DOHH2 (cell line): ENCODE measurements around the gene HIPK4.

Source experiments
- H3F3A ChIP-seq: fragments of 200-600 bp; sonication (generic), shearing (Covaris generic); 2 replicates; pipeline ENCODE4 v1.6.0; 2016; ENCODE audit warnings: antibody characterized with exemption, mild to moderate bottlenecking; ENCODE audit not compliant: control insufficient read depth, insufficient read depth
- H3K27ac ChIP-seq: fragments of 200-600 bp; sonication (generic); 2 replicates; pipeline ENCODE4 v1.5.1; 2014; ENCODE audit warnings: low read depth, mild to moderate bottlenecking, low read length, moderate library complexity
- H3K27me3 ChIP-seq: fragments of 200-600 bp; sonication (generic); 2 replicates; pipeline ENCODE4 v1.6.1; 2014; ENCODE audit warnings: mild to moderate bottlenecking, low read length, mixed read lengths; ENCODE audit not compliant: control insufficient read depth
- H3K36me3 ChIP-seq: fragments of 200-600 bp; sonication (generic); 2 replicates; pipeline ENCODE4 v1.6.1; 2014; ENCODE audit warnings: mild to moderate bottlenecking, low read length, moderate library complexity, mixed read lengths; ENCODE audit not compliant: control insufficient read depth
- H3K4me1 ChIP-seq: fragments of 200-600 bp; sonication (generic); 2 replicates; pipeline ENCODE4 v1.6.1; 2014; ENCODE audit warnings: mild to moderate bottlenecking, low read length, mixed read lengths; ENCODE audit not compliant: control insufficient read depth
- H3K4me2 ChIP-seq: fragments of 200-600 bp; sonication (generic); 2 replicates; pipeline ENCODE4 v1.6.0; 2014; ENCODE audit warnings: mild to moderate bottlenecking, low read length, moderate library complexity
- H3K4me3 ChIP-seq: fragments of 200-600 bp; sonication (generic); 2 replicates; pipeline ENCODE4 v1.5.1; 2014; ENCODE audit warnings: mild to moderate bottlenecking, low read length, mixed read lengths
- H3K79me2 ChIP-seq: fragments of 200-600 bp; sonication (generic); 2 replicates; pipeline ENCODE4 v1.6.1; 2014; ENCODE audit warnings: mild to moderate bottlenecking, low read length, mixed read lengths; ENCODE audit not compliant: control insufficient read depth
- H3K9me2 ChIP-seq: fragments of 200-600 bp; sonication (generic); replicated peaks from 2 replicates; pipeline ENCODE4 v1.6.1; 2014; ENCODE audit warnings: mild to moderate bottlenecking, low read length, mixed read lengths; ENCODE audit not compliant: control insufficient read depth
- H3K9me3 ChIP-seq: fragments of 200-600 bp; sonication (generic); 2 replicates; pipeline ENCODE4 v1.6.1; 2014; ENCODE audit warnings: antibody characterized with exemption, low read length, mixed read lengths; ENCODE audit not compliant: control insufficient read depth, insufficient read depth
- H4K20me1 ChIP-seq: fragments of 200-600 bp; sonication (generic); 2 replicates; pipeline ENCODE4 v1.6.0; 2014; ENCODE audit warnings: low read depth, mild to moderate bottlenecking, antibody characterized with exemption, low read length, moderate library complexity; ENCODE audit not compliant: control insufficient read depth, insufficient read depth
- CTCF ChIP-seq: fragments of 200-600 bp; sonication (generic); IDR thresholded peaks from one replicate; pipeline ENCODE4 v1.5.1; 2014; ENCODE audit warnings: antibody characterized with exemption, mild to moderate bottlenecking, low read depth, low read length; ENCODE audit not compliant: poor library complexity, severe bottlenecking
- EZH2phosphoT487 ChIP-seq: fragments of 200-600 bp; sonication (generic); IDR thresholded peaks from 2 replicates; pipeline ENCODE4 v1.6.1; 2017; ENCODE audit warnings: borderline replicate concordance, mild to moderate bottlenecking, antibody characterized with exemption, low read length, moderate library complexity, mixed read lengths

HIPK4 gene

GRCh38 chr19:40369797-40370196 lies 20.2 kb downstream of the HIPK4 start:
- Histone ChIP-seq H3K4me2 (no peak overlapping the region), H3K4me1 (peaks cover 30% of the 10 kb centered on the region), H3K36me3 (no peaks in the 10 kb centered on the region), H3F3A (no peaks in the 10 kb centered on the region), H3K27me3 (no peaks in the 10 kb centered on the region), H3K27ac (no peak overlapping the region), H3K79me2 (no peaks in the 10 kb centered on the region), H3K9me3 (no peaks in the 10 kb centered on the region), H4K20me1 (no peaks in the 10 kb centered on the region), H3K4me3 (no peak overlapping the region), H3K9me2 (no peaks in the 10 kb centered on the region)
- TF ChIP-seq CTCF (no peak), EZH2phosphoT487 (no peak)

- H3K27ac ChIP-seq, result no peak overlapping the region
- TF ChIP-seq CTCF (no peak), EZH2phosphoT487 (no peak)
- H3K79me2 ChIP-seq, result no peaks in the 10 kb centered on the region
- no peaks in the 10 kb centered on the region for H4K20me1 ChIP-seq
- no peak overlapping the region for H3K4me2 ChIP-seq
- no peak overlapping the region for H3K4me3 ChIP-seq
- no peaks in the 10 kb centered on the region for H3F3A ChIP-seq
- H3K4me1 ChIP-seq, result peaks cover 27% of the 10 kb centered on the region
- H3K9me3 ChIP-seq, result no peaks in the 10 kb centered on the region
- no peaks in the 10 kb centered on the region for H3K27me3 ChIP-seq
- no peaks in the 10 kb centered on the region for H3K36me3 ChIP-seq
- H3K9me2 ChIP-seq, result no peaks in the 10 kb centered on the region
Measured at GRCh38 chr19:40367577-40368434, 22.2 kb downstream of the HIPK4 start.

- H3K27me3 ChIP-seq, result no peaks in the 10 kb centered on the region
- H3K79me2 ChIP-seq, result no peaks in the 10 kb centered on the region
- H3K4me1 ChIP-seq, result peaks cover 18% of the 10 kb centered on the region
- TF ChIP-seq CTCF, result no peak
- no peak for TF ChIP-seq EZH2phosphoT487
- no peaks in the 10 kb centered on the region for H3K9me3 ChIP-seq
- no peaks in the 10 kb centered on the region for H3K36me3 ChIP-seq
- no peaks in the 10 kb centered on the region for H3K9me2 ChIP-seq
- no peaks in the 10 kb centered on the region for H4K20me1 ChIP-seq
- H3K27ac ChIP-seq, result no peak overlapping the region
- no peak overlapping the region for H3K4me3 ChIP-seq
- H3F3A ChIP-seq, result no peaks in the 10 kb centered on the region
- no peak overlapping the region for H3K4me2 ChIP-seq
Measured at GRCh38 chr19:40366697-40367561, 23.1 kb downstream of the HIPK4 start.
